Lower leg skin (tissue), 4 donors: Measurements from ENCODE around the gene EPC2. TPM values are rescaled to one million over a fixed set of nuclear protein-coding genes. Genes with fewer than 3 reads are reported as not detected.
"Not testable (repeated sequence)": the region's sequence is repeated elsewhere in the genome, so short reads cannot be mapped to it uniquely, and the experiment has no call there.

Experiments
- DNase-seq, 2 donors: peaks; one replicate each; pipeline ENCODE4 v3.0.0-alpha.2; 2019; ENCODE audit warnings: low spot score in 2 of 2
- H3K4me3 ChIP-seq: fragments of 200-600 bp; sonication (generic); 2 replicates; pipeline ENCODE4 v1.5.1; 2017; ENCODE audit warnings: mild to moderate bottlenecking, low read depth; ENCODE audit not compliant: poor library complexity, severe bottlenecking
- CTCF ChIP-seq, 3 donors: fragments of 450-650 bp; IDR thresholded peaks; one replicate each; pipeline ENCODE4 v1.5.1; 2016; ENCODE audit warnings: antibody characterized with exemption in 3 of 3, mild to moderate bottlenecking in 3 of 3, moderate library complexity in 2 of 3
- POLR2A ChIP-seq, 2 donors: fragments of 450-650 bp; IDR thresholded peaks; one replicate each; pipeline ENCODE4 v1.6.1; 2016 to 2017; ENCODE audit warnings: antibody characterized with exemption in 2 of 2, mild to moderate bottlenecking in 1 of 2, moderate library complexity in 1 of 2
- WGBS, 2 donors: methylation state at CpG; one replicate each; pipeline ENCODE4 v1.1.5; 2018; 5-methylcytosine and 5-hydroxymethylcytosine counted together
- intact Hi-C: fragments of 100-400 bp; cut with DNase I; formaldehyde crosslinking; loops from one replicate; pipeline ENCODE4 v1.15.0; 2023; ENCODE audit warnings: low total_unique reads
- total RNA-seq, 4 donors: library from RNA; depleted of rRNA; stranded (reverse); fragments of >200 nt; gene quantifications; one replicate each; pipeline ENCODE4 v1.1.0, GENCODE V29; 2016

EPC2 gene
- total RNA-seq, 4 donors from 2014 or later: 15.4 to 25.3 (median 24.0) TPM

- TF ChIP-seq CTCF (IDR thresholded peaks at IDR 0.05): no peak
- no peak for TF ChIP-seq POLR2A (IDR thresholded peaks at IDR 0.05)
- DNase-seq: no peak
- 68 to 79% methylated on average over 1 of the region's 1 CpG for WGBS, 2 donors
- H3K4me3 ChIP-seq: no peak overlapping the region
- intact Hi-C loops: no loop called here
These were observed 26.2 kb downstream of the EPC2 start for GRCh38 chr2:148670773-148671172.

- intact Hi-C loops: no loop called here
- DNase-seq: no peak
- 75 to 80% methylated on average over 2 of the region's 2 CpGs for WGBS, 2 donors
- H3K4me3 ChIP-seq: no peak overlapping the region
- TF ChIP-seq CTCF (IDR thresholded peaks at IDR 0.05) (no peak), POLR2A (IDR thresholded peaks at IDR 0.05) (no peak)
These were observed 29.8 kb downstream of the EPC2 start for GRCh38 chr2:148674063-148675020.

GRCh38 chr2:148675708-148676107, 31.2 kb downstream of the EPC2 start:
- H3K4me3 ChIP-seq: no peak overlapping the region
- TF ChIP-seq POLR2A (IDR thresholded peaks at IDR 0.05) (no peak), CTCF (IDR thresholded peaks at IDR 0.05) (no peak)
- DNase-seq: no peak
- intact Hi-C loops: no loop called here
- 44 to 48% methylated on average over 4 of the region's 4 CpGs for WGBS, 2 donors

GRCh38 chr2:148678302-148679179, 34.0 kb downstream of the EPC2 start:
- DNase-seq, intact Hi-C loops, H3K4me3 ChIP-seq: not testable (repeated sequence)
- 88 to 97% methylated on average over 15 to 28 of the region's 31 CpGs for WGBS, 2 donors

GRCh38 chr2:148680462-148680861, 35.9 kb downstream of the EPC2 start:
- intact Hi-C loops: no loop called here
- no peak overlapping the region for H3K4me3 ChIP-seq
- WGBS, 2 donors: 85 to 87% methylated on average over 3 of the region's 3 CpGs
- DNase-seq: no peak
- TF ChIP-seq CTCF (IDR thresholded peaks at IDR 0.05): no peak
- TF ChIP-seq POLR2A (IDR thresholded peaks at IDR 0.05): no peak

- whole genome bisulfite sequencing, 2 donors: 81 to 82% methylated on average over 5 of the region's 5 CpGs
- intact Hi-C loops: no loop called here
These were observed 36.9 kb downstream of the EPC2 start for GRCh38 chr2:148681443-148681842.

GRCh38 chr2:148681862-148682261, 37.3 kb downstream of the EPC2 start:
- intact Hi-C loops, DNase-seq, H3K4me3 ChIP-seq: not testable (repeated sequence)
- WGBS, 2 donors: 95 to 96% methylated on average over 6 of the region's 6 CpGs

More at GRCh38 chr2:148681443-148681842, 36.9 kb downstream of the EPC2 start:
- no peak overlapping the region for H3K4me3 ChIP-seq
- no peak for DNase-seq
- TF ChIP-seq POLR2A (IDR thresholded peaks at IDR 0.05) (no peak), CTCF (IDR thresholded peaks at IDR 0.05) (no peak)
